Vagina (tissue), 2 donors: ENCODE results near the gene GALNT17. TPM values are rescaled to one million over a fixed set of nuclear protein-coding genes. Genes with fewer than 3 reads are reported as not detected.

Experiments used
- DNase-seq, 2 donors: peaks; one replicate each; pipeline ENCODE4 v3.0.0-alpha.2; 2017; ENCODE audit errors: extremely low spot score in 2 of 2
- H3K27ac ChIP-seq: fragments of 200-600 bp; sonication (generic); one replicate; pipeline ENCODE4 v1.5.1; 2019
- H3K27me3 ChIP-seq: fragments of 200-600 bp; sonication (generic); one replicate; pipeline ENCODE4 v1.5.1; 2019
- H3K36me3 ChIP-seq, 2 donors: fragments of 200-600 bp; sonication (generic); one replicate each; pipeline ENCODE4 v1.5.1; 2017 to 2019
- H3K4me1 ChIP-seq: fragments of 200-600 bp; sonication (generic); one replicate; pipeline ENCODE4 v1.5.1; 2019
- H3K4me3 ChIP-seq, 2 donors: fragments of 200-600 bp; sonication (generic); 1 replicate in 1 of 2; 2 replicates in 1 of 2; pipeline ENCODE4 v1.5.1; 2016 to 2019
- H3K9me3 ChIP-seq: fragments of 200-600 bp; sonication (generic); one replicate; pipeline ENCODE4 v1.5.1; 2019
- POLR2A ChIP-seq, 2 donors: fragments of 450-650 bp; IDR thresholded peaks; one replicate each; pipeline ENCODE4 v1.6.1; 2017; ENCODE audit warnings: antibody characterized with exemption in 2 of 2, mild to moderate bottlenecking in 2 of 2, moderate library complexity in 2 of 2
- POLR2AphosphoS5 ChIP-seq, 2 donors: sonication (generic); formaldehyde crosslinking; IDR thresholded peaks; one replicate each; pipeline ENCODE4 v1.9.0; 2017; ENCODE audit warnings: antibody characterized with exemption in 2 of 2, mild to moderate bottlenecking in 2 of 2, low read depth in 1 of 2; ENCODE audit not compliant: insufficient read depth in 1 of 2
- intact Hi-C: fragments of 100-400 bp; cut with DNase I; formaldehyde crosslinking; loops from one replicate; pipeline ENCODE4 v1.15.1; 2023
- total RNA-seq: library from RNA; depleted of rRNA; stranded (reverse); fragments of >200 nt; gene quantifications from one replicate; pipeline ENCODE4 v1.2.3, GENCODE V29; 2016
- TF ChIP-seq, protein P1 (sequence below), 3 experiments: fragments of 450-650 bp in 2 of 3; fragments of 200-600 bp in 1 of 3; sonication (generic) in 1 of 3; IDR thresholded peaks; one replicate each; pipeline ENCODE4 v1.5.1; 2017 to 2019; ENCODE audit warnings: antibody characterized with exemption in 3 of 3, mild to moderate bottlenecking in 2 of 3, moderate library complexity in 2 of 3

Gene GALNT17
- total RNA-seq, 1 donor from 2014 or later: 3.9 TPM

GRCh38 chr7:71300603-71301002 lies 168.7 kb downstream of the GALNT17 start:
- Histone ChIP-seq H3K9me3 (no peaks in the 10 kb centered on the region), H3K4me1 (peaks cover 3% of the 10 kb centered on the region), H3K36me3 (no peaks in the 10 kb centered on the region), H3K4me3 (no peak overlapping the region), H3K27ac (no peak overlapping the region), H3K27me3 (no peaks in the 10 kb centered on the region)
- DNase-seq: no peak
- no peak for TF ChIP-seq POLR2AphosphoS5 (IDR thresholded peaks at IDR 0.05; ENCODE audit: insufficient read depth in 1 of 2, low read depth in 1 of 2)
- TF ChIP-seq, protein P1, sequence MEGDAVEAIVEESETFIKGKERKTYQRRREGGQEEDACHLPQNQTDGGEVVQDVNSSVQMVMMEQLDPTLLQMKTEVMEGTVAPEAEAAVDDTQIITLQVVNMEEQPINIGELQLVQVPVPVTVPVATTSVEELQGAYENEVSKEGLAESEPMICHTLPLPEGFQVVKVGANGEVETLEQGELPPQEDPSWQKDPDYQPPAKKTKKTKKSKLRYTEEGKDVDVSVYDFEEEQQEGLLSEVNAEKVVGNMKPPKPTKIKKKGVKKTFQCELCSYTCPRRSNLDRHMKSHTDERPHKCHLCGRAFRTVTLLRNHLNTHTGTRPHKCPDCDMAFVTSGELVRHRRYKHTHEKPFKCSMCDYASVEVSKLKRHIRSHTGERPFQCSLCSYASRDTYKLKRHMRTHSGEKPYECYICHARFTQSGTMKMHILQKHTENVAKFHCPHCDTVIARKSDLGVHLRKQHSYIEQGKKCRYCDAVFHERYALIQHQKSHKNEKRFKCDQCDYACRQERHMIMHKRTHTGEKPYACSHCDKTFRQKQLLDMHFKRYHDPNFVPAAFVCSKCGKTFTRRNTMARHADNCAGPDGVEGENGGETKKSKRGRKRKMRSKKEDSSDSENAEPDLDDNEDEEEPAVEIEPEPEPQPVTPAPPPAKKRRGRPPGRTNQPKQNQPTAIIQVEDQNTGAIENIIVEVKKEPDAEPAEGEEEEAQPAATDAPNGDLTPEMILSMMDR (IDR thresholded peaks at IDR 0.05): no peak
- no peak for TF ChIP-seq POLR2A (IDR thresholded peaks at IDR 0.05)
- intact Hi-C loops: no loop called here

DNA sequence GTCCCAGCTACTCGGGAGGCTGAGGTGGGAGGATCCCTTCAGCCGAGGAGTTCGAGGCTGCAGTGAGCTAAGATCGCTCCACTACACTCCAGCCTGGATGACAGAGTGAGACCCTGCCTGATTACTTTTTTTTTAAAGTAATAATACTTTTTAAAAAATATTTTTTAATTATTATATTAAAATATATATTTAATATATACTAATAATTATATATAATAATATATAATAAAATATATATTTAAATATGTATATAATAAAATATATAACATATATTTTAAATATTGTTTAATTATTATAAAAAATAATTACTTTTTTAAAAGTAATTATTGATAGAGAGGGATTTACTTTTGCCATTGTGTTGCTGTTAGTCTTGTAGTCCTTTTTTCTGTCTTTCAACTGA lies 169.2 kb downstream of the GALNT17 start:
- intact Hi-C loops: no loop called here
- H3K27ac ChIP-seq: no peak overlapping the region
- no peak for DNase-seq
- H3K4me3 ChIP-seq: no peak overlapping the region
- no peaks in the 10 kb centered on the region for H3K36me3 ChIP-seq
- TF ChIP-seq POLR2A (IDR thresholded peaks at IDR 0.05) (no peak), POLR2AphosphoS5 (IDR thresholded peaks at IDR 0.05; ENCODE audit: insufficient read depth in 1 of 2, low read depth in 1 of 2) (no peak)
- TF ChIP-seq, protein P1 (IDR thresholded peaks at IDR 0.05): no peak
- H3K4me1 ChIP-seq: peaks cover 3% of the 10 kb centered on the region
- H3K27me3 ChIP-seq: no peaks in the 10 kb centered on the region
- no peaks in the 10 kb centered on the region for H3K9me3 ChIP-seq

DNA sequence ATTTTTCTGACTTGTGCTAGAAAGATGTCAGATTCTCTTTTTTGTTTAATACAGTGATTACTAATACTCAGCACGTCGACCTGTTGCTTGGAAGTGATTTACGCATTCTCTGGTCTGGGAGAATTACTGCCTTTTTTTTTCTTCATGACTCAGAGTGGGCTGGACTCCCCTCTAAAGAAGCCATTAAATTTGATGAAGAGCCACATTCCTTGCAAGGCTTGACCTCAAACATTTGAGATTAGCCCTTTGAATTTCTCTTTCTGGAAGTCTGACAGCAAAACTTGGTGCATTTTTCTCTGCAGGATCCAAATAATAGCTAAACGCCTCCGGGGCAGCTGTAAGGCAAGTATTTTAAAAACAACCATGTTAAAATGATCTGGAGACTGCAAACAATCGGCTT lies 171.6 kb downstream of the GALNT17 start:
- H3K9me3 ChIP-seq: no peaks in the 10 kb centered on the region
- TF ChIP-seq, protein P1 (IDR thresholded peaks at IDR 0.05): no peak
- TF ChIP-seq POLR2A (IDR thresholded peaks at IDR 0.05): no peak
- no peak for TF ChIP-seq POLR2AphosphoS5 (IDR thresholded peaks at IDR 0.05; ENCODE audit: insufficient read depth in 1 of 2, low read depth in 1 of 2)
- H3K4me3 ChIP-seq: no peak overlapping the region
- intact Hi-C loops: no loop called here
- H3K27ac ChIP-seq: no peak overlapping the region
- H3K4me1 ChIP-seq: peaks cover 12% of the 10 kb centered on the region
- H3K27me3 ChIP-seq: no peaks in the 10 kb centered on the region
- no peaks in the 10 kb centered on the region for H3K36me3 ChIP-seq
- no peak for DNase-seq

DNA sequence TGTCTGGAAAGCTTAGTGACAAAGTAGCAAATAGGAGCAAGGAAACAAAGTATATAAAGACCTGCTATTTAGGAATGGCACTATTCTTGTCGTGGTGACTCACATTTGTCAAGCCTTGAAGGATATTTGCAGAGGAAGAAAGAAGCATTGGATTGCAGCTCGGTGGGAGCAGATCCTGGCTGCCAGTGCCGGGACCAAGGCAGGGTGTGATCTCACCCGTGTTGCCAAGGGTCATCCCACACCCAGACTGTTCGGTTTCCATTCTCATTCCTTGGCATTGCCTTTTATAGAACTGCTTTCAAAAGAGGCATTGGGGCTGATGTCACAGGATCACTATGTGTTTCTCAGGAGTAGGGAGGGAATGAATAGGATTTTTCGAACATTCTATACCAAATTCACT lies 176.2 kb downstream of the GALNT17 start:
- no peak for DNase-seq
- no peak overlapping the region for H3K4me3 ChIP-seq
- H3K27ac ChIP-seq: peak overlapping the region; percentile 30
- no peaks in the 10 kb centered on the region for H3K9me3 ChIP-seq
- TF ChIP-seq POLR2A (IDR thresholded peaks at IDR 0.05): no peak
- TF ChIP-seq, protein P1 (IDR thresholded peaks at IDR 0.05): no peak
- peak in 1 of 2 donors; percentile 43 for TF ChIP-seq POLR2AphosphoS5 (IDR thresholded peaks at IDR 0.05; ENCODE audit: insufficient read depth in 1 of 2, low read depth in 1 of 2)
- peaks cover 17% of the 10 kb centered on the region for H3K4me1 ChIP-seq
- intact Hi-C loops: no loop called here
- no peaks in the 10 kb centered on the region for H3K36me3 ChIP-seq
- no peaks in the 10 kb centered on the region for H3K27me3 ChIP-seq

- no peak for DNase-seq
- Histone ChIP-seq H3K4me3 (no peak overlapping the region), H3K9me3 (no peaks in the 10 kb centered on the region), H3K27ac (no peak overlapping the region), H3K36me3 (no peaks in the 10 kb centered on the region), H3K4me1 (peaks cover 13% of the 10 kb centered on the region), H3K27me3 (no peaks in the 10 kb centered on the region)
- intact Hi-C loops: no loop called here
- no peak for TF ChIP-seq POLR2A (IDR thresholded peaks at IDR 0.05)
- TF ChIP-seq, protein P1 (IDR thresholded peaks at IDR 0.05): no peak
- no peak for TF ChIP-seq POLR2AphosphoS5 (IDR thresholded peaks at IDR 0.05; ENCODE audit: insufficient read depth in 1 of 2, low read depth in 1 of 2)
Measured at GRCh38 chr7:71311576-71311975, 179.6 kb downstream of the GALNT17 start.
